MM.1S (cell line): ENCODE measurements around the gene PACRG.

Experiments
- DNase-seq: peaks from one replicate; pipeline ENCODE4 v3.0.0-alpha.2; 2015
- H2AFZ ChIP-seq: fragments of 300-600 bp; sonication (generic); 2 replicates; pipeline ENCODE4 v1.6.0; 2016; ENCODE audit warnings: antibody characterized with exemption, low read length
- H3F3A ChIP-seq: fragments of 300-600 bp; sonication (generic); 2 replicates; pipeline ENCODE4 v1.6.1; 2016; ENCODE audit warnings: mild to moderate bottlenecking, antibody characterized with exemption, low read length, moderate library complexity, mixed read lengths; ENCODE audit not compliant: insufficient read depth
- H3K27ac ChIP-seq: fragments of 300-600 bp; sonication (generic); 2 replicates; pipeline ENCODE4 v1.5.1; 2016; ENCODE audit warnings: mild to moderate bottlenecking, low read length
- H3K27me3 ChIP-seq: fragments of 300-600 bp; sonication (generic); replicated peaks from 2 replicates; pipeline ENCODE4 v1.6.0; 2016; ENCODE audit warnings: low read length; ENCODE audit not compliant: insufficient read depth
- H3K36me3 ChIP-seq: fragments of 300-600 bp; sonication (generic); replicated peaks from 2 replicates; pipeline ENCODE4 v1.6.1; 2016; ENCODE audit warnings: mild to moderate bottlenecking, low read length, mixed read lengths; ENCODE audit not compliant: insufficient read depth
- H3K4me1 ChIP-seq: fragments of 300-600 bp; sonication (generic); 2 replicates; pipeline ENCODE4 v1.6.1; 2016; ENCODE audit warnings: low read length, mixed read lengths
- H3K4me2 ChIP-seq: fragments of 300-600 bp; sonication (generic); 2 replicates; pipeline ENCODE4 v1.6.0; 2016; ENCODE audit warnings: low read depth, low read length
- H3K4me3 ChIP-seq: fragments of 300-600 bp; sonication (generic); 2 replicates; pipeline ENCODE4 v1.5.1; 2016; ENCODE audit warnings: low read length, mixed read lengths
- H3K79me2 ChIP-seq: fragments of 300-600 bp; sonication (generic); 2 replicates; pipeline ENCODE4 v1.6.1; 2016; ENCODE audit warnings: mixed run types, low read length, mixed read lengths
- H3K9ac ChIP-seq: fragments of 300-600 bp; sonication (generic); 2 replicates; pipeline ENCODE4 v1.6.1; 2016; ENCODE audit warnings: low read length, mixed read lengths
- H3K9me2 ChIP-seq: fragments of 300-600 bp; sonication (generic); replicated peaks from 2 replicates; pipeline ENCODE4 v1.6.1; 2016; ENCODE audit warnings: mild to moderate bottlenecking, low read length, mixed read lengths; ENCODE audit not compliant: insufficient read depth
- H3K9me3 ChIP-seq: fragments of 300-600 bp; sonication (generic); replicated peaks from 2 replicates; pipeline ENCODE4 v1.6.1; 2016; ENCODE audit warnings: mild to moderate bottlenecking, low read length, mixed read lengths; ENCODE audit not compliant: insufficient read depth
- H4K20me1 ChIP-seq: fragments of 300-600 bp; sonication (generic); 2 replicates; pipeline ENCODE4 v1.6.1; 2016; ENCODE audit warnings: mild to moderate bottlenecking, low read length, moderate library complexity, mixed read lengths; ENCODE audit not compliant: insufficient read depth
- CTCF ChIP-seq: fragments of 300-600 bp; sonication (generic); IDR thresholded peaks from 2 replicates; pipeline ENCODE4 v1.5.1; 2016; ENCODE audit warnings: antibody characterized with exemption, low read length, mixed read lengths
- EZH2 ChIP-seq: fragments of 300-600 bp; sonication (generic); optimal IDR thresholded peaks from 2 replicates; pipeline ENCODE3; 2017; ENCODE audit warnings: low read depth, mild to moderate bottlenecking, antibody characterized with exemption, low read length, mixed read lengths
- EZH2phosphoT487 ChIP-seq: fragments of 300-600 bp; sonication (generic); IDR thresholded peaks from 2 replicates; pipeline ENCODE4 v1.6.1; 2018; ENCODE audit warnings: antibody characterized with exemption, low read length

PACRG gene

GRCh38 chr6:163232015-163232523 lies 504.3 kb downstream of the PACRG start:
- Histone ChIP-seq H3K9me3 (no peaks in the 10 kb centered on the region), H3K36me3 (no peaks in the 10 kb centered on the region), H2AFZ (no peak overlapping the region)

GRCh38 chr6:163232649-163233048 lies 504.9 kb downstream of the PACRG start:
- no peaks in the 10 kb centered on the region for H3F3A ChIP-seq
- H2AFZ ChIP-seq = no peak overlapping the region
- no peak overlapping the region for H3K9ac ChIP-seq
- TF ChIP-seq EZH2phosphoT487 (no peak), EZH2 (no peak), CTCF (no peak)
- H3K79me2 ChIP-seq = no peaks in the 10 kb centered on the region
- no peaks in the 10 kb centered on the region for H3K4me1 ChIP-seq
- DNase-seq = no peak
- H3K27ac ChIP-seq = no peak overlapping the region
- no peak overlapping the region for H3K4me2 ChIP-seq
- no peak overlapping the region for H3K4me3 ChIP-seq
- H4K20me1 ChIP-seq = no peaks in the 10 kb centered on the region
- H3K9me2 ChIP-seq = no peaks in the 10 kb centered on the region
- H3K36me3 ChIP-seq = no peaks in the 10 kb centered on the region
- H3K9me3 ChIP-seq = no peaks in the 10 kb centered on the region
- no peaks in the 10 kb centered on the region for H3K27me3 ChIP-seq

More at GRCh38 chr6:163232015-163232523, 504.3 kb downstream of the PACRG start:
- H3K27ac ChIP-seq = no peak overlapping the region
- no peak overlapping the region for H3K4me2 ChIP-seq
- no peaks in the 10 kb centered on the region for H3K4me1 ChIP-seq
- no peaks in the 10 kb centered on the region for H4K20me1 ChIP-seq
- TF ChIP-seq CTCF = no peak
- H3F3A ChIP-seq = no peaks in the 10 kb centered on the region
- H3K9me2 ChIP-seq = no peaks in the 10 kb centered on the region
- H3K4me3 ChIP-seq = no peak overlapping the region
- no peak overlapping the region for H3K9ac ChIP-seq
- no peak for DNase-seq
- H3K79me2 ChIP-seq = no peaks in the 10 kb centered on the region
- no peaks in the 10 kb centered on the region for H3K27me3 ChIP-seq

- Histone ChIP-seq H3K27me3 (no peaks in the 10 kb centered on the region), H3K4me2 (no peak overlapping the region), H2AFZ (no peak overlapping the region), H3K9me2 (no peaks in the 10 kb centered on the region), H3K9me3 (no peaks in the 10 kb centered on the region), H3K9ac (no peak overlapping the region), H4K20me1 (no peaks in the 10 kb centered on the region), H3F3A (no peaks in the 10 kb centered on the region), H3K4me1 (no peaks in the 10 kb centered on the region), H3K36me3 (no peaks in the 10 kb centered on the region), H3K4me3 (no peak overlapping the region), H3K27ac (no peak overlapping the region), H3K79me2 (no peaks in the 10 kb centered on the region)
- no peak for DNase-seq
- TF ChIP-seq CTCF = no peak
- TF ChIP-seq EZH2 = no peak
- TF ChIP-seq EZH2phosphoT487 = no peak
Observed at GRCh38 chr6:163237110-163237509, 509.3 kb downstream of the PACRG start.
